Body of pancreas (tissue), 4 donors: ENCODE measurements around the gene LRFN3.

ENCODE experiments used
- POLR2A ChIP-seq, 3 donors: fragments of 450-650 bp; IDR thresholded peaks; one replicate each; pipeline ENCODE4 v1.6.1; 2016; ENCODE audit warnings: antibody characterized with exemption in 3 of 3, mild to moderate bottlenecking in 2 of 3
- TF ChIP-seq, protein P1 (sequence below), 7 experiments: fragments of 450-650 bp in 4 of 7; fragments of 200-600 bp in 3 of 7; sonication (generic) in 3 of 7; IDR thresholded peaks; one replicate each; pipeline ENCODE4 v1.5.1; 2016 to 2019; ENCODE audit warnings: antibody characterized with exemption in 7 of 7

DNA sequence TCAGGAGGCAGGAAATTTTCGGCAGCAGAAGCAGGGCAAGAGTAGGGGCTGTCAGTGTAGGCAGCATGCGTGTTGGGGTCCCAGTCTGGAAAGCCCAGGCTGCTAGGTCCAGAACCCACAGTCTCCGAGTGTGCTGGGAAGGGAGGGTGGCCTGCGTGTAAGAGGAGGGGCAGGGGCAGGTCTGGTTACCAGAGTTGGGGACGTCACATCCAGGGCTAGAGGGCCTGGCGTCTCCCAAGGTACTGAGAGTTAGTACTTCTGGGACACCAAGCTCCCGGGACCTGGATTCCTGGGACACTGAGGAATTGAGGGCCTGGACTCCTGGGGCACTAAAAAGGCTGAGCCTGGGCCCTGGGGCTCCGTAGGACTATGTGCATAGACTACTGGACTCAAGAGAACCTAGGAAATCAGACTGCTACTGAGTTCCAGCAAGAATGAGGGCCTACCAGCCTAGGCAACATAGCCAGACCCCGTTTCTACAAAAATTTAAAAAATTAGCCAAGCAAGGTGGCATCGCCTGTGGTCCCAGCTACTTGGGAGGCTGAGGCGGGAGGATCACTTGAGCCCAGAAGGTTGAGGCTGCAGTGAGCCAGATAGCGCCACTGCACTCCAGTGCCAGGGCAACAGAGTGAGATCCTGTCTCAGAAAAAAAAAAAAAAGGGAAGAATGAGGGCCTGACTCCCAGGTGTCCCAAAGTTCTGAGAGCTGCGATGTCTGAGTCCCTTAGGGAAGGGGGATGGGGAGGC is 38.3 kb upstream of the LRFN3 start:
- TF ChIP-seq, protein P1, sequence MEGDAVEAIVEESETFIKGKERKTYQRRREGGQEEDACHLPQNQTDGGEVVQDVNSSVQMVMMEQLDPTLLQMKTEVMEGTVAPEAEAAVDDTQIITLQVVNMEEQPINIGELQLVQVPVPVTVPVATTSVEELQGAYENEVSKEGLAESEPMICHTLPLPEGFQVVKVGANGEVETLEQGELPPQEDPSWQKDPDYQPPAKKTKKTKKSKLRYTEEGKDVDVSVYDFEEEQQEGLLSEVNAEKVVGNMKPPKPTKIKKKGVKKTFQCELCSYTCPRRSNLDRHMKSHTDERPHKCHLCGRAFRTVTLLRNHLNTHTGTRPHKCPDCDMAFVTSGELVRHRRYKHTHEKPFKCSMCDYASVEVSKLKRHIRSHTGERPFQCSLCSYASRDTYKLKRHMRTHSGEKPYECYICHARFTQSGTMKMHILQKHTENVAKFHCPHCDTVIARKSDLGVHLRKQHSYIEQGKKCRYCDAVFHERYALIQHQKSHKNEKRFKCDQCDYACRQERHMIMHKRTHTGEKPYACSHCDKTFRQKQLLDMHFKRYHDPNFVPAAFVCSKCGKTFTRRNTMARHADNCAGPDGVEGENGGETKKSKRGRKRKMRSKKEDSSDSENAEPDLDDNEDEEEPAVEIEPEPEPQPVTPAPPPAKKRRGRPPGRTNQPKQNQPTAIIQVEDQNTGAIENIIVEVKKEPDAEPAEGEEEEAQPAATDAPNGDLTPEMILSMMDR (IDR thresholded peaks at IDR 0.05), result no peak
- TF ChIP-seq POLR2A (IDR thresholded peaks at IDR 0.05), result no peak
